ENCODE measurements around the gene XPO4. TPM values are rescaled to one million over a fixed set of nuclear protein-coding genes. Genes with fewer than 3 reads are reported as not detected.

The XPO4 gene
- total RNA-seq, 3 donors from 2014 or later (not counting 1 experiment from before 2014, with no cell fraction given): 11.7 to 19.8 (median 19.7) TPM

DNA sequence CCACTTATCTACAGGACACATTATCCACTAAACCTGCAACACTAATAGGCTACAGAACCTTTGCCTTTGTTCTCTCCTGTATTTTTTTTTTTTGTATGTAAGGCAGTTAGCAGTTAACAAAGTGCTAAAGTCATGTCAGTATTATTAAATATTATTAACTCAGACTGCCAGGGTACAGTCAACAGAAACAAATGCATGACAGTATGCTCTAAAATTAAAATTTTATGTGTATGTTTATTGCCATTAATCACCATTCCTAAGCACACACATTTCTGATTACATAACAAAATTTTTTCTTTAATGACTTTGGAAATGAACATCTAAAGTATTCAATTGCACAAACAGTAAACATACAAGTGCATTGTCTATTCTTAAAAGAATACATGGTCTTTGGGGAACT is 41.7 kb downstream of the XPO4 start:
- Histone ChIP-seq H3K27me3 (ENCODE audit: control insufficient read depth, insufficient read depth, low read length) (no peaks in the 10 kb centered on the region), H3K27ac (ENCODE audit: low read length) (no peak overlapping the region), H3K4me1 (ENCODE audit: control insufficient read depth, insufficient read depth, low read length) (no peaks in the 10 kb centered on the region), H3K9me3 (ENCODE audit: control insufficient read depth, insufficient read depth, low read length) (no peaks in the 10 kb centered on the region), H3K4me3 (ENCODE audit: low read length) (no peak overlapping the region), H3K36me3 (ENCODE audit: control insufficient read depth, insufficient read depth, low read length) (peaks cover 11% of the 10 kb centered on the region)
- H3K27me3 Mint-ChIP-seq (ENCODE audit: low read depth in 2 of 2): no peaks in the 10 kb centered on the region
- H3K27ac Mint-ChIP-seq: no peak overlapping the region
- ATAC-seq: no peak
- H3K36me3 Mint-ChIP-seq: peaks cover 7% of the 10 kb centered on the region
- no peaks in the 10 kb centered on the region for H3K4me1 Mint-ChIP-seq
- H3K4me3 Mint-ChIP-seq: no peak overlapping the region
- no peak for TF ChIP-seq CTCF (IDR thresholded peaks at IDR 0.05)
- intact Hi-C loops (cut with micrococcal nuclease): no loop called here
- H3K9me3 Mint-ChIP-seq: no peaks in the 10 kb centered on the region
- DNase-seq: no peak

- intact Hi-C loops (cut with micrococcal nuclease): no loop called here
- peaks cover under 1% of the 10 kb centered on the region for H3K36me3 Mint-ChIP-seq
- WGBS (ENCODE audit: insufficient coverage): 97% methylated on average over 4 of the region's 5 CpGs
These were observed 45.9 kb downstream of the XPO4 start for GRCh38 chr13:20856650-20857049.

DNA sequence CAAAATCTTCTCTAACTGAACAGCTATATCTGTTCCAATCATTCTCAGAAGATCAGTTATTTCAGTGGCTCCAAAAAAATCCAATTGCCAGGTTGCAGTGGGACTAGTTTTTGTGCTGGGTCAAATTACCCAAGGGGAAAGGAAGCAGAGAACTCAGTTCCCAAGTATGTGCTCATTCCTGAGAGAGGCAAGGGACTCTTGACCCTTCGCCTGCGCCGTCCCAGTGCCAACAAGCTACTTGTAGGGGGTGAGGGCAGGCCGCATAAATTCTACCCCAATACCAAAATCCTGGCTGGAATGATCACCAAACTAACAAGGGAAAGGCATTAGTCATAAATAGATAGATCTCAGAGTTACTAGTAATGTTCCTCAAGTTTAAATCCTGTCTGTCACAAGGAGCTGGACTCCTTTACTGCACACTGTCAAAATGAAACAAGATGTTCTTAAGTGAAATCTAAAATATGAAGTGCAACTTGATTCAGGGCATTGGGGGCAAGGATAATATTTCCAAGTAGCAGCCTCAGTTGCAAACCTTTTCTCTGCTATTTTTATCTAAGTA is 50.6 kb downstream of the XPO4 start:
- H3K36me3 ChIP-seq (ENCODE audit: control insufficient read depth, insufficient read depth, low read length): peaks cover 6% of the 10 kb centered on the region
- no peaks in the 10 kb centered on the region for H3K27me3 ChIP-seq (ENCODE audit: control insufficient read depth, insufficient read depth, low read length)
- H3K4me1 ChIP-seq (ENCODE audit: control insufficient read depth, insufficient read depth, low read length): no peaks in the 10 kb centered on the region
- Mint-ChIP-seq H3K9me3 (no peaks in the 10 kb centered on the region), H3K27ac (no peak overlapping the region), H3K36me3 (no peaks in the 10 kb centered on the region), H3K4me3 (no peak overlapping the region), H3K27me3 (ENCODE audit: low read depth in 2 of 2) (no peaks in the 10 kb centered on the region), H3K4me1 (no peaks in the 10 kb centered on the region)
- intact Hi-C loops (cut with micrococcal nuclease): no loop called here
- TF ChIP-seq CTCF (IDR thresholded peaks at IDR 0.05): no peak
- H3K9me3 ChIP-seq (ENCODE audit: control insufficient read depth, insufficient read depth, low read length): no peaks in the 10 kb centered on the region
- no peak overlapping the region for H3K4me3 ChIP-seq (ENCODE audit: low read length)
- no CpG with 5 or more reads among the region's 4 CpGs for WGBS (ENCODE audit: insufficient coverage)
- DNase-seq (no peak), ATAC-seq (no peak)
- no peak overlapping the region for H3K27ac ChIP-seq (ENCODE audit: low read length)

More at GRCh38 chr13:20856650-20857049, 45.9 kb downstream of the XPO4 start:
- Histone ChIP-seq H3K27ac (ENCODE audit: low read length) (no peak overlapping the region), H3K36me3 (ENCODE audit: control insufficient read depth, insufficient read depth, low read length) (peaks cover 10% of the 10 kb centered on the region), H3K9me3 (ENCODE audit: control insufficient read depth, insufficient read depth, low read length) (no peaks in the 10 kb centered on the region), H3K4me1 (ENCODE audit: control insufficient read depth, insufficient read depth, low read length) (no peaks in the 10 kb centered on the region), H3K27me3 (ENCODE audit: control insufficient read depth, insufficient read depth, low read length) (no peaks in the 10 kb centered on the region), H3K4me3 (ENCODE audit: low read length) (no peak overlapping the region)
- Mint-ChIP-seq H3K4me3 (no peak overlapping the region), H3K27me3 (ENCODE audit: low read depth in 2 of 2) (no peaks in the 10 kb centered on the region), H3K4me1 (no peaks in the 10 kb centered on the region), H3K27ac (no peak overlapping the region), H3K9me3 (no peaks in the 10 kb centered on the region)
- no peak for DNase-seq
- ATAC-seq: no peak
- no peak for TF ChIP-seq CTCF (IDR thresholded peaks at IDR 0.05)

DNA sequence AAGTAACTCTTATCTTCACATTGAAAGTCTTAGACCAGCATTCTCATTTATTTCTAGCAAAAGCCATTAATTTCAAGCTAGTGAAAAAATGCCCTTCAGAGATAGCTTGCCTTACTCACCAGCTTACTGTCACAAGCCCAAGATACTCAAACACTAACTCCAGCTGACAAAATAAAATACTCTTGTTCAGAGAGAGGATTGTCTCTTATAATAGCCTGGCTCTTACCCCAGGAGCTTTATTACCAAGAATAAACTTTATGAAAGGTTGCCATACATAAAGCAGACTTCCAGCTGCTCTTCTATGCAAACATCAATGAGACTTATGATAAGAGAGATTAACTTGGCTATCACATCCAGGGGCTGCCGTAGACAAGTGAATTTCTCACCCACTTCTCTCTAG is 53.6 kb downstream of the XPO4 start:
- no peaks in the 10 kb centered on the region for H3K27me3 ChIP-seq (ENCODE audit: control insufficient read depth, insufficient read depth, low read length)
- H3K36me3 ChIP-seq (ENCODE audit: control insufficient read depth, insufficient read depth, low read length): peaks cover 2% of the 10 kb centered on the region
- no peaks in the 10 kb centered on the region for H3K4me1 ChIP-seq (ENCODE audit: control insufficient read depth, insufficient read depth, low read length)
- Mint-ChIP-seq H3K27ac (no peak overlapping the region), H3K9me3 (no peaks in the 10 kb centered on the region), H3K36me3 (no peaks in the 10 kb centered on the region), H3K27me3 (ENCODE audit: low read depth in 2 of 2) (no peaks in the 10 kb centered on the region), H3K4me1 (no peaks in the 10 kb centered on the region), H3K4me3 (no peak overlapping the region)
- H3K27ac ChIP-seq (ENCODE audit: low read length): no peak overlapping the region
- H3K9me3 ChIP-seq (ENCODE audit: control insufficient read depth, insufficient read depth, low read length): no peaks in the 10 kb centered on the region
- intact Hi-C loops (cut with micrococcal nuclease): no loop called here
- TF ChIP-seq CTCF (IDR thresholded peaks at IDR 0.05): no peak
- ATAC-seq: no peak
- no CpG with 5 or more reads among the region's 1 CpG for WGBS (ENCODE audit: insufficient coverage)
- H3K4me3 ChIP-seq (ENCODE audit: low read length): no peak overlapping the region
- DNase-seq: no peak

Data from natural killer cell (primary cell).